ENCODE data around the gene PPME1. TPM values are rescaled to one million over a fixed set of nuclear protein-coding genes. Genes with fewer than 3 reads are reported as not detected.

PPME1 gene
- total and polyA plus RNA-seq, 9 of the 15 experiments (the other 6 are each of a cell fraction or from before 2014, with no cell fraction given), result 9.8 to 81.7 (median 37.6) TPM

DNA sequence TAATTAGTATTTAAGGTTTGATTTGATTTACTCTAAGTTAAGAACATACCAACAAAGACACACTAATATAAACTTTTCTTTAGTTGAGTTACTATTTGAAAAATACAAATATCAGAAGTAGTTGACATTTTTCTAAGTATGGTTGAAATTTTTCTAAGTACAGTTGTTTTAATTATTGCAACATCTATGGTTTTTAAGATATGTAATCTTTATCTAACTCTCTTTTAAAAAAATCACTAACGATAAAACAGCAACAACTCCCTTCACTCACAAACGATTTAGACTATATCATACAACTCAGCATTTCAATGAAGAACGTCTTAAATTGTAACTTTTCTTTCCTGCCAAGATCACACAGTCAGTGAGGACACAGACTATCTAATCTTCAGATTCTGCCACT lies 2.3 kb upstream of the PPME1 start:
- peaks cover 40% of the 10 kb centered on the region for H3K36me3 ChIP-seq (ENCODE audit: control insufficient read depth, insufficient read depth, low read length)
- no peak for ATAC-seq
- H2AFZ ChIP-seq (ENCODE audit: low read depth, low read length), result no peak overlapping the region
- H3K27me3 ChIP-seq (ENCODE audit: control insufficient read depth in 2 of 2, insufficient read depth in 2 of 2, low read length in 2 of 2), result no peaks in the 10 kb centered on the region
- ChIA-PET CTCF (ENCODE audit: low intra/inter-chr PET ratio) (no interaction called here), POLR2A (no interaction called here)
- no TSS peak for BruUV-seq (replicated peaks)
- H4K20me1 ChIP-seq (replicated peaks; ENCODE audit: control insufficient read depth, insufficient read depth, low read length), result no peaks in the 10 kb centered on the region
- no peak overlapping the region for H3K4me3 ChIP-seq
- TF ChIP-seq CEBPG (CRISPR knock-in tag; IDR thresholded peaks at IDR 0.05) (no peak), CEBPG (tag; conservative IDR thresholded peaks at IDR 0.05 in 1 of 2, IDR thresholded peaks at IDR 0.05 in 1 of 2) (peak; percentile 60 to 76), FOXA3 (CRISPR knock-in tag; conservative IDR thresholded peaks at IDR 0.05 in 1 of 2, IDR thresholded peaks at IDR 0.05 in 1 of 2) (no peak), CBFB (CRISPR knock-in tag; IDR thresholded peaks at IDR 0.05) (no peak), ERF (CRISPR knock-in tag; IDR thresholded peaks at IDR 0.05) (no peak), CEBPB (tag; IDR thresholded peaks at IDR 0.05) (peak; percentile 74), ETS2 (tag; IDR thresholded peaks at IDR 0.05; ENCODE audit: borderline replicate concordance, poor library complexity, severe bottlenecking) (no peak), POLR2H (tag; IDR thresholded peaks at IDR 0.05; ENCODE audit: low read depth) (peak; percentile 33; the same call in 1 of the 2 replicates), ZNF316 (IDR thresholded peaks at IDR 0.05) (0 out of 2 replicates have a peak, but pooled peaks have one; percentile 35)
- no peak overlapping the region for H3K4me2 ChIP-seq (ENCODE audit: insufficient read depth, low read length)
- DNase-seq (ENCODE audit: extremely low read depth in 1 of 4, low spot score in 3 of 4), result no peak
- FAIRE-seq, result no peak
- intact Hi-C loops (cut with micrococcal nuclease) (no loop called here), in situ Hi-C loops (cut with MboI) (no loop called here)
- H3K4me1 ChIP-seq (replicated peaks in 1 of 2; ENCODE audit: control insufficient read depth in 2 of 2, insufficient read depth in 2 of 2, low read length in 2 of 2), result peaks cover 3 to 7% of the 10 kb centered on the region in 2 experiments; a peak in 3 of 5 replicates
- 7% methylated on average over 3 of the region's 3 CpGs for WGBS (ENCODE audit: insufficient coverage, low coverage, missing lambda C conversion rate)
- H3K9me3 ChIP-seq (replicated peaks; ENCODE audit: control insufficient read depth, insufficient read depth, low read depth, low read length), result no peaks in the 10 kb centered on the region
- no peaks in the 10 kb centered on the region for H3K9me1 ChIP-seq (ENCODE audit: control insufficient read depth, insufficient read depth, low read length)
- peak overlapping the region in 1 of 2 experiments; percentile 86; a peak in 1 of 4 replicates for H3K9ac ChIP-seq (ENCODE audit: insufficient read depth in 1 of 2, low read depth in 2 of 2, low read length in 2 of 2)
- H3K79me2 ChIP-seq (ENCODE audit: control insufficient read depth, insufficient read depth, low read length), result peaks cover 49% of the 10 kb centered on the region
- no peak overlapping the region for H3K27ac ChIP-seq (ENCODE audit: extremely low read depth, low read depth, low read length)
